ENCODE measurements around the gene EFNA5.

DNA sequence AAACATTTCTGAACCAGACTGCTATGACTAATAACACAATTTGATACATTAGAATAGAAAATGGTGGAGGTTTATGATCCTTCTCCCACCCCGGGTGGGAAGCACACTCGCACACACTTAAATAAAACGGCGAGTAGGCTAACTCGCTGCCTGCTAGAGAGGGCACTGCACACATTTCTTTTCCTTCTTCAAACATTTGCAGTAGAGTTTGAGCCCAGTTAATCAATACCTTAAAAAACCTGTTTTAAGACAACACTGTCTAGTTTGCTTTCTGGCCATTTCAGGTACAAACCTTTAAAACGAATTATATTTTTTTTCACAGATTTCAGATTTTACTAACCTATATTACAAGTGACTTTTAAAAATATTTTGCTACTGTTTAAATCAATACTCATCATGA is 63.5 kb downstream of the EFNA5 start:
- no peak for TF ChIP-seq EZH2 (IDR thresholded peaks at IDR 0.05; ENCODE audit: low read depth, unreplicated experiment)
- TF ChIP-seq, protein P1, sequence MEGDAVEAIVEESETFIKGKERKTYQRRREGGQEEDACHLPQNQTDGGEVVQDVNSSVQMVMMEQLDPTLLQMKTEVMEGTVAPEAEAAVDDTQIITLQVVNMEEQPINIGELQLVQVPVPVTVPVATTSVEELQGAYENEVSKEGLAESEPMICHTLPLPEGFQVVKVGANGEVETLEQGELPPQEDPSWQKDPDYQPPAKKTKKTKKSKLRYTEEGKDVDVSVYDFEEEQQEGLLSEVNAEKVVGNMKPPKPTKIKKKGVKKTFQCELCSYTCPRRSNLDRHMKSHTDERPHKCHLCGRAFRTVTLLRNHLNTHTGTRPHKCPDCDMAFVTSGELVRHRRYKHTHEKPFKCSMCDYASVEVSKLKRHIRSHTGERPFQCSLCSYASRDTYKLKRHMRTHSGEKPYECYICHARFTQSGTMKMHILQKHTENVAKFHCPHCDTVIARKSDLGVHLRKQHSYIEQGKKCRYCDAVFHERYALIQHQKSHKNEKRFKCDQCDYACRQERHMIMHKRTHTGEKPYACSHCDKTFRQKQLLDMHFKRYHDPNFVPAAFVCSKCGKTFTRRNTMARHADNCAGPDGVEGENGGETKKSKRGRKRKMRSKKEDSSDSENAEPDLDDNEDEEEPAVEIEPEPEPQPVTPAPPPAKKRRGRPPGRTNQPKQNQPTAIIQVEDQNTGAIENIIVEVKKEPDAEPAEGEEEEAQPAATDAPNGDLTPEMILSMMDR (conservative IDR thresholded peaks at IDR 0.05; ENCODE audit: low read depth in 2 of 2) = no peak
- TF ChIP-seq CREB1 (CRISPR knock-in tag; IDR thresholded peaks at IDR 0.05; ENCODE audit: low read depth) = no peak
- no peak for TF ChIP-seq ZNF114 (CRISPR knock-in tag; IDR thresholded peaks at IDR 0.05)
- TF ChIP-seq EZH2phosphoT487 (IDR thresholded peaks at IDR 0.05; ENCODE audit: unreplicated experiment) = no peak
- TF ChIP-seq POLR2AphosphoS5 (IDR thresholded peaks at IDR 0.05; ENCODE audit: low read depth) = no peak
- TF ChIP-seq NANOG (IDR thresholded peaks at IDR 0.05; ENCODE audit: borderline replicate concordance) = no peak
- TF ChIP-seq JUNB (IDR thresholded peaks at IDR 0.05; ENCODE audit: unreplicated experiment) = no peak
- TF ChIP-seq, protein P2, sequence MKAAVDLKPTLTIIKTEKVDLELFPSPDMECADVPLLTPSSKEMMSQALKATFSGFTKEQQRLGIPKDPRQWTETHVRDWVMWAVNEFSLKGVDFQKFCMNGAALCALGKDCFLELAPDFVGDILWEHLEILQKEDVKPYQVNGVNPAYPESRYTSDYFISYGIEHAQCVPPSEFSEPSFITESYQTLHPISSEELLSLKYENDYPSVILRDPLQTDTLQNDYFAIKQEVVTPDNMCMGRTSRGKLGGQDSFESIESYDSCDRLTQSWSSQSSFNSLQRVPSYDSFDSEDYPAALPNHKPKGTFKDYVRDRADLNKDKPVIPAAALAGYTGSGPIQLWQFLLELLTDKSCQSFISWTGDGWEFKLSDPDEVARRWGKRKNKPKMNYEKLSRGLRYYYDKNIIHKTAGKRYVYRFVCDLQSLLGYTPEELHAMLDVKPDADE (IDR thresholded peaks at IDR 0.05) = no peak
- TF ChIP-seq, protein P3, sequence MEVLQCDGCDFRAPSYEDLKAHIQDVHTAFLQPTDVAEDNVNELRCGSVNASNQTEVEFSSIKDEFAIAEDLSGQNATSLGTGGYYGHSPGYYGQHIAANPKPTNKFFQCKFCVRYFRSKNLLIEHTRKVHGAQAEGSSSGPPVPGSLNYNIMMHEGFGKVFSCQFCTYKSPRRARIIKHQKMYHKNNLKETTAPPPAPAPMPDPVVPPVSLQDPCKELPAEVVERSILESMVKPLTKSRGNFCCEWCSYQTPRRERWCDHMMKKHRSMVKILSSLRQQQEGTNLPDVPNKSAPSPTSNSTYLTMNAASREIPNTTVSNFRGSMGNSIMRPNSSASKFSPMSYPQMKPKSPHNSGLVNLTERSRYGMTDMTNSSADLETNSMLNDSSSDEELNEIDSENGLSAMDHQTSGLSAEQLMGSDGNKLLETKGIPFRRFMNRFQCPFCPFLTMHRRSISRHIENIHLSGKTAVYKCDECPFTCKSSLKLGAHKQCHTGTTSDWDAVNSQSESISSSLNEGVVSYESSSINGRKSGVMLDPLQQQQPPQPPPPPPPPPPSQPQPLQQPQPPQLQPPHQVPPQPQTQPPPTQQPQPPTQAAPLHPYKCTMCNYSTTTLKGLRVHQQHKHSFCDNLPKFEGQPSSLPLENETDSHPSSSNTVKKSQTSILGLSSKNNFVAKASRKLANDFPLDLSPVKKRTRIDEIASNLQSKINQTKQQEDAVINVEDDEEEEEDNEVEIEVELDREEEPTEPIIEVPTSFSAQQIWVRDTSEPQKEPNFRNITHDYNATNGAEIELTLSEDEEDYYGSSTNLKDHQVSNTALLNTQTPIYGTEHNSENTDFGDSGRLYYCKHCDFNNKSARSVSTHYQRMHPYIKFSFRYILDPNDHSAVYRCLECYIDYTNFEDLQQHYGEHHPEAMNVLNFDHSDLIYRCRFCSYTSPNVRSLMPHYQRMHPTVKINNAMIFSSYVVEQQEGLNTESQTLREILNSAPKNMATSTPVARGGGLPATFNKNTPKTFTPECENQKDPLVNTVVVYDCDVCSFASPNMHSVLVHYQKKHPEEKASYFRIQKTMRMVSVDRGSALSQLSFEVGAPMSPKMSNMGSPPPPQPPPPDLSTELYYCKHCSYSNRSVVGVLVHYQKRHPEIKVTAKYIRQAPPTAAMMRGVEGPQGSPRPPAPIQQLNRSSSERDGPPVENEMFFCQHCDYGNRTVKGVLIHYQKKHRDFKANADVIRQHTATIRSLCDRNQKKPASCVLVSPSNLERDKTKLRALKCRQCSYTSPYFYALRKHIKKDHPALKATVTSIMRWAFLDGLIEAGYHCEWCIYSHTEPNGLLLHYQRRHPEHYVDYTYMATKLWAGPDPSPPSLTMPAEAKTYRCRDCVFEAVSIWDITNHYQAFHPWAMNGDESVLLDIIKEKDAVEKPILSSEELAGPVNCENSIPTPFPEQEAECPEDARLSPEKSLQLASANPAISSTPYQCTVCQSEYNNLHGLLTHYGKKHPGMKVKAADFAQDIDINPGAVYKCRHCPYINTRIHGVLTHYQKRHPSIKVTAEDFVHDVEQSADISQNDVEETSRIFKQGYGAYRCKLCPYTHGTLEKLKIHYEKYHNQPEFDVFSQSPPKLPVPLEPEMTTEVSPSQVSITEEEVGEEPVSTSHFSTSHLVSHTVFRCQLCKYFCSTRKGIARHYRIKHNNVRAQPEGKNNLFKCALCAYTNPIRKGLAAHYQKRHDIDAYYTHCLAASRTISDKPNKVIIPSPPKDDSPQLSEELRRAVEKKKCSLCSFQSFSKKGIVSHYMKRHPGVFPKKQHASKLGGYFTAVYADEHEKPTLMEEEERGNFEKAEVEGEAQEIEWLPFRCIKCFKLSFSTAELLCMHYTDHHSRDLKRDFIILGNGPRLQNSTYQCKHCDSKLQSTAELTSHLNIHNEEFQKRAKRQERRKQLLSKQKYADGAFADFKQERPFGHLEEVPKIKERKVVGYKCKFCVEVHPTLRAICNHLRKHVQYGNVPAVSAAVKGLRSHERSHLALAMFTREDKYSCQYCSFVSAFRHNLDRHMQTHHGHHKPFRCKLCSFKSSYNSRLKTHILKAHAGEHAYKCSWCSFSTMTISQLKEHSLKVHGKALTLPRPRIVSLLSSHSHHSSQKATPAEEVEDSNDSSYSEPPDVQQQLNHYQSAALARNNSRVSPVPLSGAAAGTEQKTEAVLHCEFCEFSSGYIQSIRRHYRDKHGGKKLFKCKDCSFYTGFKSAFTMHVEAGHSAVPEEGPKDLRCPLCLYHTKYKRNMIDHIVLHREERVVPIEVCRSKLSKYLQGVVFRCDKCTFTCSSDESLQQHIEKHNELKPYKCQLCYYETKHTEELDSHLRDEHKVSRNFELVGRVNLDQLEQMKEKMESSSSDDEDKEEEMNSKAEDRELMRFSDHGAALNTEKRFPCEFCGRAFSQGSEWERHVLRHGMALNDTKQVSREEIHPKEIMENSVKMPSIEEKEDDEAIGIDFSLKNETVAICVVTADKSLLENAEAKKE (CRISPR knock-in tag; IDR thresholded peaks at IDR 0.05) = no peak
